CD8-positive, alpha-beta memory T cell (primary cell): ENCODE results near the gene B3GNT5. TPM values are rescaled to one million over a fixed set of nuclear protein-coding genes. Genes with fewer than 3 reads are reported as not detected.

Source experiments
- CTCF ChIA-PET: fragments of 350-600 bp; sonication (Branson Sonifier 250); formaldehyde crosslinking; loops from one replicate; lab custom pipeline; 2021; ENCODE audit warnings: antibody characterized with exemption; lab: Charles Lee
- POLR2A ChIA-PET: fragments of 350-600 bp; sonication (Branson Sonifier 250); formaldehyde crosslinking; loops from one replicate; lab custom pipeline; 2021; ENCODE audit warnings: antibody characterized with exemption; lab: Charles Lee
- DNase-seq, 5 donors: peaks; one replicate each; pipeline versions ENCODE4 v3.0.0 to v3.0.0-alpha.2; 2020 to 2022; ENCODE audit warnings: mixed read lengths in 1 of 5
- H3K27ac ChIP-seq: one replicate; pipeline ENCODE4 v1.7.0; 2013; ENCODE audit warnings: low read depth, mild to moderate bottlenecking, low read length, moderate library complexity
- H3K27me3 ChIP-seq: 2 replicates; pipeline ENCODE4 v1.7.0; 2013; ENCODE audit warnings: low read length, mild to moderate bottlenecking; ENCODE audit not compliant: insufficient read depth, poor library complexity, severe bottlenecking
- H3K36me3 ChIP-seq: 2 replicates; pipeline ENCODE4 v1.7.0; 2013; ENCODE audit warnings: mild to moderate bottlenecking, low read length, moderate library complexity; ENCODE audit not compliant: insufficient read depth
- H3K4me1 ChIP-seq: 2 replicates; pipeline ENCODE4 v1.7.0; 2013; ENCODE audit warnings: mild to moderate bottlenecking, low read length, moderate library complexity; ENCODE audit not compliant: insufficient read depth
- H3K4me3 ChIP-seq: 2 replicates; pipeline ENCODE4 v1.7.0; 2013; ENCODE audit warnings: mild to moderate bottlenecking, low read length
- H3K9me3 ChIP-seq: 2 replicates; pipeline ENCODE4 v1.7.0; 2013; ENCODE audit warnings: mild to moderate bottlenecking, low read length
- H3K27ac Mint-ChIP-seq, 8 donors: one replicate each; pipeline ENCODE4 v1.8.0; 2020 to 2021; ENCODE audit warnings: mixed read lengths in 8 of 8, mild to moderate bottlenecking in 6 of 8, inconsistent platforms in 3 of 8, moderate library complexity in 3 of 8
- H3K27me3 Mint-ChIP-seq, 2 donors: one replicate each; pipeline ENCODE4 v1.8.0; 2020 to 2021; ENCODE audit warnings: mixed read lengths in 2 of 2, mild to moderate bottlenecking in 1 of 2, moderate library complexity in 1 of 2
- H3K36me3 Mint-ChIP-seq, 3 donors: one replicate each; pipeline ENCODE4 v1.8.0; 2020 to 2021; ENCODE audit warnings: mixed read lengths in 3 of 3, inconsistent platforms in 1 of 3, mild to moderate bottlenecking in 1 of 3
- H3K4me1 Mint-ChIP-seq, 3 donors: one replicate each; pipeline ENCODE4 v1.8.0; 2020 to 2021; ENCODE audit warnings: mixed read lengths in 3 of 3, inconsistent platforms in 1 of 3, mild to moderate bottlenecking in 1 of 3
- H3K4me3 Mint-ChIP-seq, 7 donors: one replicate each; pipeline ENCODE4 v1.8.0; 2020 to 2021; ENCODE audit warnings: mixed read lengths in 7 of 7, mild to moderate bottlenecking in 6 of 7, moderate library complexity in 4 of 7, inconsistent platforms in 2 of 7
- H3K9me3 Mint-ChIP-seq, 5 donors: one replicate each; pipeline ENCODE4 v1.8.0; 2020 to 2022; ENCODE audit warnings: mixed read lengths in 5 of 5, mild to moderate bottlenecking in 3 of 5, moderate library complexity in 2 of 5, inconsistent platforms in 1 of 5
- polyA plus RNA-seq: library from polyadenylated mRNA; unstranded; fragments of 300-500 nt; fragmentation: Illumina TruSeq; gene quantifications from one replicate; pipeline ENCODE4 v1.2.3, GENCODE V29; 2021
- total RNA-seq, 2 experiments: library from RNA; stranded (reverse); gene quantifications; one replicate each; pipeline ENCODE4 v1.2.3, GENCODE V29; 2021

B3GNT5 gene
- total and polyA plus RNA-seq, 3 experiments from 2014 or later: 10.0 TPM; not detected in 1

DNA sequence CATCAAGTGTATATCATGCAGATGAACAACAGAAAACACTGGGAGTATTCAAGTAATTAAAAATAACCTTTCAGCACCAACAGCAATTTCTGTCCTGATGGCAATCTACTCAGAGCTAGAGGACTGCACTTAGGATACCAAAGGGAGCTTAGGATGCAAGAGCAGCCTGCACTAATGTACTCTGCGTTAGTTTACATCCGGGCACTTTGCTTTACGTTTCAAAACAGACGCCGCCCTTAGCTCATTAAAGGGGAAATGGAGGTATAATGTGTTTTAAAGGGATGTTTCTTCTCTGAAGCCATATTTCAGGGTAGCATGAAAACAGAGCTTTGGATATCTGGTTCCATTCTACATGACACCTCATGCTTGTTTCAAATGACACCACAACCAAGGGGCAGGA lies 14.0 kb upstream of the B3GNT5 start:
- Histone ChIP-seq H3K4me3 (no peak overlapping the region), H3K36me3 (no peaks in the 10 kb centered on the region), H3K27ac (no peak overlapping the region), H3K9me3 (no peaks in the 10 kb centered on the region), H3K27me3 (no peaks in the 10 kb centered on the region), H3K4me1 (no peaks in the 10 kb centered on the region)
- ChIA-PET POLR2A (no interaction called here), CTCF (no interaction called here)
- H3K27ac Mint-ChIP-seq: no peak overlapping the region
- peaks cover 10 to 32% (median 23%) of the 10 kb centered on the region in 5 donors for H3K9me3 Mint-ChIP-seq
- H3K4me1 Mint-ChIP-seq: no peaks in the 10 kb centered on the region
- H3K4me3 Mint-ChIP-seq: no peak overlapping the region
- H3K36me3 Mint-ChIP-seq: peaks cover 3 to 38% (median 3%) of the 10 kb centered on the region in 3 donors
- peaks cover 6 to 7% of the 10 kb centered on the region in 2 donors for H3K27me3 Mint-ChIP-seq
- no peak for DNase-seq

DNA sequence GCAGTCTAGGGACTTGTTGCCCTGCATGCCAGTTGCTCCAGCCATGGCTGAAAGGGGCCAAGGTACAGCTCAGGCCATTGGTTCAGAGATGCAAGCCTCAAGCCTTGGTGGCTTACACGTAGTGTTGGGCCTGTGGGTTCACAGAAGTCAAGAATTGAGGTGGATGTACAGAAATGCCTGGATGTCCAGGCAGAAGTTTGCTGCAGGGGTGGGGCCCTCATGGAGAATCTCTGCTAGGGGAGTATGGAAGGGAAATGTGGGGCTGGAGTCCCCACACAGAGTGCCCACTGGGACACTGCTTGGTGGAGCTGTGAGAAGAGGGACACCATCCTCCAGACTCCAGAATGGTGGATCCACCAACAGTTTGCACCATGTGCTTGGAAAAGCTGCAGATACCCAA lies 10.6 kb upstream of the B3GNT5 start:
- Mint-ChIP-seq H3K36me3 (peaks cover 3 to 42% (median 3%) of the 10 kb centered on the region in 3 donors), H3K27ac (no peak overlapping the region), H3K4me1 (no peaks in the 10 kb centered on the region), H3K4me3 (no peak overlapping the region), H3K27me3 (peaks cover 6 to 7% of the 10 kb centered on the region in 2 donors), H3K9me3 (peaks cover 10 to 32% (median 23%) of the 10 kb centered on the region in 5 donors)
- H3K4me1 ChIP-seq: no peaks in the 10 kb centered on the region
- no peak overlapping the region for H3K27ac ChIP-seq
- ChIA-PET POLR2A (no interaction called here), CTCF (no interaction called here)
- no peaks in the 10 kb centered on the region for H3K36me3 ChIP-seq
- H3K27me3 ChIP-seq: no peaks in the 10 kb centered on the region
- no peaks in the 10 kb centered on the region for H3K9me3 ChIP-seq
- no peak for DNase-seq
- no peak overlapping the region for H3K4me3 ChIP-seq

DNA sequence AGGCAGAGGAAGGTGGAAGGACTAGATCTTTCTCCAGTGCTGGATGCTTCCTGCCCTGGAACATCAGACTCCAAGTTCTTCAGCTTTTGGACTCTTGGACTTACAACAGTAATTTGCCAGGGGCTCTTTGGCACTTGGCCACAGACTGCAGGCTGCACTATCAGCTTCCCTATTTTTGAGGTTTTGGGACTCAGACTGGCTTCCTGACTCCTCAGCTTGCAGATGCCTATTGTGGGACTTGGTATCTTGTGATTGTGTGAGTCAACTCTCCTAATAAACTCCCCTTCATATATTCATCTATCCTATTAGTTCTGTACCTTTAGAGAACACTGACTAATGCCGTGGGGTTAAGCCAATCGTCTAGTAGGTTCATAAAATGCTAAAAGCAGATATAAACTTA lies 8.8 kb upstream of the B3GNT5 start:
- Histone ChIP-seq H3K27me3 (no peaks in the 10 kb centered on the region), H3K9me3 (no peaks in the 10 kb centered on the region), H3K36me3 (no peaks in the 10 kb centered on the region), H3K4me1 (no peaks in the 10 kb centered on the region), H3K27ac (no peak overlapping the region), H3K4me3 (no peak overlapping the region)
- ChIA-PET CTCF (no interaction called here), POLR2A (interaction anchor here (0.6 kb wide), 1 partner anchor 637 kb away, joined by 3 read pairs; no protein-coding TSS in a partner anchor)
- Mint-ChIP-seq H3K36me3 (peaks cover 3 to 42% (median 3%) of the 10 kb centered on the region in 3 donors), H3K4me1 (no peaks in the 10 kb centered on the region), H3K27ac (no peak overlapping the region), H3K4me3 (no peak overlapping the region), H3K9me3 (peaks cover 10 to 32% (median 23%) of the 10 kb centered on the region in 5 donors), H3K27me3 (peaks cover 7% of the 10 kb centered on the region in 2 donors)
- no peak for DNase-seq

DNA sequence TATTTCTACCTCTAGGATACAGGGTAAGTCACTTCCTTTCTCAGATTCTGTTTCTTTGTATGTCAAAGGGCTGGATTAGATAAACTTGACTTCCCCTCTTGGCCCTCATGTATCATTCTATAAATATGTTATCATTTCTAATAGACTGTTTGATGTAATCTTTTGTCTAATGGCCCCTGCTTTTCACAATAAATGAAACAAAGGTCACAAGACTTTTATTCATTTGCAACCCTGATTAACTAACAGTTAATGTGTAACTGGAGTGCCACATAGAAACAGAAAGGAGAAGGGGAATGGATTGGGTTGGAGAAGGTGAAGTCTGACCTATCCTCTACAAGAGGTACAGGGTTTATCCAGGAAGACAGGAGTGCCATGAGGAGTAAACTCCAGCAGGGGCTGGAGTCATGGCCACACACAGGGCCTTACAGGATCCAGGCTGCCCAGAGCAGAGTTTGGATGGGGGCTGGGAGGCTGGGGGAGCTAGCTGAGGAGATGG lies 8.0 kb upstream of the B3GNT5 start:
- no peak overlapping the region for H3K4me3 ChIP-seq
- ChIA-PET POLR2A (no interaction called here), CTCF (no interaction called here)
- peaks cover 3 to 34% (median 5%) of the 10 kb centered on the region in 3 donors for H3K36me3 Mint-ChIP-seq
- no peaks in the 10 kb centered on the region for H3K36me3 ChIP-seq
- peaks cover 10 to 26% (median 23%) of the 10 kb centered on the region in 5 donors for H3K9me3 Mint-ChIP-seq
- H3K27me3 Mint-ChIP-seq: peaks cover 6 to 7% of the 10 kb centered on the region in 2 donors
- H3K4me1 Mint-ChIP-seq: no peaks in the 10 kb centered on the region
- H3K9me3 ChIP-seq: no peaks in the 10 kb centered on the region
- DNase-seq: no peak
- H3K4me1 ChIP-seq: no peaks in the 10 kb centered on the region
- H3K27me3 ChIP-seq: no peaks in the 10 kb centered on the region
- H3K4me3 Mint-ChIP-seq: peak overlapping the region in 1 of 7 donors; percentile 6
- no peak overlapping the region for H3K27ac ChIP-seq
- no peak overlapping the region for H3K27ac Mint-ChIP-seq

DNA sequence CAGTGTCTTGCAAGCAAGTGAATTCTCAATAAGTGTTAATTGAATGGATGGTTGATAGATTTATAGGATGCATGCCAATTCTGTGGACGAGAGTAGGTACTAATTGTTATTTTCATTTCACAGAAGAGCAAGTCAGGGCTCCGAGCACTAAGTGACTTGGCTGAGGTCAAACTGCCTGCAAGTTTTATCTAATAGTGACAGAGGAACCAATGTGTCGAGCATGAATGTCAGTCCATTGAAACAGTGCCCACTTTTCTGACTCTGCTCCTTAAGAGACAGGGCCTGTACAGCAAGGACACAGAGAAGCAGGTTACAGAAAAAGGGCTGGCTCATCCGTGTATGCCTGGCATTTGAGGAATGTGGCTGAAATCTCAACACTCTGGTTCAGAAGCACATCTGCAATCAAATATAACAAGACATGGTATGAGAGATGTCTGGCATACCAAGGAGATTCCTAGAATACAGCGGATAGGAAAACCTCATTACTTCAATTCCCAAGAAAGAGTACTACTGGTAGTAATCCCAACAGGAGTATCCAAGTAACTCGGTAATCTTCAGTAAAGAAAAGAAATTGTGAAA lies 6.0 kb upstream of the B3GNT5 start:
- peaks cover 2 to 18% (median 2%) of the 10 kb centered on the region in 3 donors for H3K36me3 Mint-ChIP-seq

DNA sequence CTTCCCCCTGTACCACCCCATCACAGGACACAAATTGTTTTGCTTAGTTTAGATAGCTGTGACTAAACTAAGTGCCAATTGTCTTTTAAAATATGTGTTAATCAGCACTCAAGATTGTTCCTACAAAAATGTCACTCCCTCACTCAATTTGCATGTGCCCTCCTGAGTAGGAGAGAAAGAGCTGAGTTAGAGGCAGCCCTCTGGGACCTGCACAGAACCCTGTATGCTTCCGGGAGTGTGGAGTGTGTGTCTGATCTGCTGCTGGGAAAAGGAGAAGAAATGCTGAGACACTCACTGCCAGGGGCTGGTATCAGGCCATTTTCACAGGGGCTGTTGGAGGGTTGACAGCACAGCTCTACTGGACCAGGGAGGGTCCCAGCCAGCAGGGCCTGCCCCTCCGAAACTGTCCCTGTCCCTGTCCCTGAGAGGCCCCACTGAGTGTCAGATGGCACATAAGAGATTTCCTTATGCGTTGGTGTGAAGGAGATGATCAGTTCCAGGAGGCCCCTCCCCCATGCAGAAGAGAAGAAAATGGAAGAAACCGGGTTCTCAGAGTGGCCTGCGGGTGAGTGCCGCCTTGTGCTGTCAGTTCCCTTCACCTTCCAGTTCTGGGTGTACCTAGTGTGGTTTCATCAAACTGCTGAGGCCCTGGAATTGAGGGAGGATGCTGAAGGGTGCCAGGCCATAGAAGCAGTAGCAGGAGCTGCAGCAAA lies 3.9 kb upstream of the B3GNT5 start:
- H3K9me3 ChIP-seq: no peaks in the 10 kb centered on the region
- ChIA-PET POLR2A (no interaction called here), CTCF (no interaction called here)
- DNase-seq: no peak
- Mint-ChIP-seq H3K27me3 (peaks cover 14 to 18% of the 10 kb centered on the region in 2 donors), H3K4me1 (peaks cover 4 to 9% (median 6%) of the 10 kb centered on the region in 3 donors), H3K9me3 (no peaks in the 10 kb centered on the region), H3K27ac (no peak overlapping the region), H3K36me3 (peaks cover 0 to 4% (median 4%) of the 10 kb centered on the region in 3 donors), H3K4me3 (no peak overlapping the region)
- no peaks in the 10 kb centered on the region for H3K4me1 ChIP-seq
- peaks cover 13% of the 10 kb centered on the region for H3K27me3 ChIP-seq
- no peak overlapping the region for H3K4me3 ChIP-seq
- H3K27ac ChIP-seq: no peak overlapping the region
- no peaks in the 10 kb centered on the region for H3K36me3 ChIP-seq

More for the DNA sequence above, 6.0 kb upstream of the B3GNT5 start:
- no peak for DNase-seq
- ChIA-PET CTCF (no interaction called here), POLR2A (no interaction called here)
- peaks cover 5% of the 10 kb centered on the region in 2 donors for H3K27me3 Mint-ChIP-seq
- peaks cover 10 to 15% (median 13%) of the 10 kb centered on the region in 5 donors for H3K9me3 Mint-ChIP-seq
- H3K4me3 ChIP-seq: no peak overlapping the region
- no peaks in the 10 kb centered on the region for H3K4me1 ChIP-seq
- no peak overlapping the region for H3K4me3 Mint-ChIP-seq
- H3K27me3 ChIP-seq: no peaks in the 10 kb centered on the region
- H3K4me1 Mint-ChIP-seq: no peaks in the 10 kb centered on the region
- no peaks in the 10 kb centered on the region for H3K36me3 ChIP-seq
- H3K27ac Mint-ChIP-seq: no peak overlapping the region
- H3K9me3 ChIP-seq: no peaks in the 10 kb centered on the region
- no peak overlapping the region for H3K27ac ChIP-seq

DNA sequence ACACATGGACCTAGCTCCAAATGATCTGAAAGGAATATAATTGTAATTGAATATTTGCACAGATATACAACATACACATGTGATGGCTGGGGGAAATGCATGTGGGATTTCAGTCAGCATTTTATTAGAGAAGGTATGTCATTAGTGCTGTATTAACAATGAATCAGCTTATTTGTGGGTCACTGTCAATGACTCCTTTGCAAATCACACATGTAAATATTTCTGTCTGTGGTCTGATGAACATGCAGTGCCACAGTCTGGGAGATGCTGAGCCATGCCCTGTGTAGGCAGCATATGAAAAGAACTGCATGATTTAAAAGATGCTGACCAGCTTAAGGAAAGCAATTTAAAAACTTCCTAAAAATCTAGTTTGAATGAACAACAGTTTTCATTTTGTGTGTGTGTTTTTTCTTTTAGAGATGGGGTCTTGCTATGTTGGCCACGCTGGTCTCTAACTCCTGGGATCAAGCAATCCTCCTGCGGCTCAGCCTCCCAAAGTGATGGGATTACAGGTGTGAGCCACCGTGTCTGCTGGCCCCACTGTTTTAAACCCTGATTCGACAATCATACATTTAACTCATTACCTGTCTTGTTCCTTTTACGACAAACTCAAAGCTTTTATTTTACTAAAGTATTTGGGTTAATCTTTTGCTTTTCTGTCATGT lies 803 bp upstream of the B3GNT5 start:
- Mint-ChIP-seq H3K4me3 (peak overlapping the region in 6 of 7 donors; percentile 61 to 80 (median 68)), H3K4me1 (peaks cover 8 to 16% (median 11%) of the 10 kb centered on the region in 3 donors), H3K9me3 (no peaks in the 10 kb centered on the region), H3K27me3 (peaks cover 20 to 44% of the 10 kb centered on the region in 2 donors), H3K27ac (peak overlapping the region in 2 of 8 donors; percentile 2 to 71), H3K36me3 (peaks cover 0 to 8% (median 4%) of the 10 kb centered on the region in 3 donors)
- DNase-seq: no peak
- ChIA-PET POLR2A (no interaction called here), CTCF (interaction anchor here (0.9 kb wide), 1 partner anchor 10 kb away, joined by 3 read pairs; no protein-coding TSS in a partner anchor)
- no peaks in the 10 kb centered on the region for H3K36me3 ChIP-seq
- no peaks in the 10 kb centered on the region for H3K9me3 ChIP-seq
- H3K4me3 ChIP-seq: peak overlapping the region; percentile 36
- peaks cover 21% of the 10 kb centered on the region for H3K27me3 ChIP-seq
- H3K27ac ChIP-seq: no peak overlapping the region
- H3K4me1 ChIP-seq: no peaks in the 10 kb centered on the region
